NCI-H128 (cell line): ENCODE results near the gene PLEKHG1.

ENCODE experiments used
- DNase-seq: peaks from one replicate; lab custom pipeline; 2025; ENCODE audit not compliant: unreplicated experiment; lab: John Stamatoyannopoulos, UW

The PLEKHG1 gene

DNA sequence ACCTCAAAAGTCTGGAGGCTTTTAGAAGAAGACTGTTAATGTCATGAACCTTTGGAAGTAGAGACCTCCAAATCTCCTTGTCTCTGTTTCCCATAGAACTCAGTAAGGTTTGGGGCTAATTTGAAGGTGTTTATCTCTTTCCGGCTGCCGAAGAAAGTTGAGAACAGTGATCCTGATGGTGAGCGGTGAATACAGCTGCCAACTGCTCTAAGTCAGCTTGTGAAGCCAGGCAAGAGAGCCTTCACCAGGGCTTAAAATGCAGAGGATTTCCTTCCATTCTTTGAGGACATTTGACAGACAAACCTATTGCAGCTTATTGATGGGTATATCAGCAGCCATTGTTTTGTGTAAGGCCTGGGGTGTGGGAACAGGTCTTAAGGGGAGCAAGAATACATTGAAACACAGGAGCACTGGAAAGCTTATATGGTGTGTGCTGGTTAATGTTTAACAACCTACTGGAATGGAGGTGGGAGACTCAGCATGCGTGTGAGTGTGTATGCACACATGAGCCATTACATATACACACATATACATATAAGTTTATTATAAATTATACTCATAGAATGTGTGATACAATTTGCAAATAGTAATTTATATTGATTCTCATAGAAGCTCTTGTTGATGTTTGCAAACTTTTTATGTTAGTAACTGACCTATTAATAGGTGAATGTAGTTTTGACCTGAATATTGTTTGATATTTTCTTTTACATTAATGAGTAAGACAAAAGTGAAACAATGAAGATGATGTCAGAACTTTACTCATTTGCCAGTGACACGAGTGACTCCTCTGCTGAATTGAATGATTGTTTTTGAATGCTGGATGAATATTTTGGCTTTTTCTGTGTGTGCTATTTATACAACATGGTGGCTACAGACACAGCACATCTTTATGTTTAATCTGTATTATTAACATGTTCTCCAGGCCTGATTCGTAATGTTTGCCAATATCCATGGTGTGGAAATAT lies 18.1 kb downstream of the PLEKHG1 start:
- DNase-seq: no peak

DNA sequence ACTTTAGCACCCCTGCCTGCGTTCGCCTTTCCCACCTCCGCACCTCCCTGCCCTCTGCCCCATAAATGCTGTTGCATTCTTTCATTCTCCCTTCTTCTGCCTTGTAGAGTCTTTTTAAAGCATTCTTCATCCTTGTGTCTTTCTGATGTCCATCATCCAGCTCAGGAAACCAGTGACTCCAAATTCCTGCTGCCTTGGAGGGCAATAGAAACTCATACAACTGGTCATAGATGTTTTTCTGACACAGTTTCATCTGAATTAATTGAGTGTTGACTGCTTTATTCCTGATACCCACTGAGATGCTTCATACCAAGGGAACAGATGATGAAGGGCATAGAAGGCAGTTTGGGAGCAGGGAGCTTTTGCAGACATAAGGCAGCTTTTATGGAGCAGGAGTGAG lies 19.6 kb downstream of the PLEKHG1 start:
- DNase-seq: no peak

DNA sequence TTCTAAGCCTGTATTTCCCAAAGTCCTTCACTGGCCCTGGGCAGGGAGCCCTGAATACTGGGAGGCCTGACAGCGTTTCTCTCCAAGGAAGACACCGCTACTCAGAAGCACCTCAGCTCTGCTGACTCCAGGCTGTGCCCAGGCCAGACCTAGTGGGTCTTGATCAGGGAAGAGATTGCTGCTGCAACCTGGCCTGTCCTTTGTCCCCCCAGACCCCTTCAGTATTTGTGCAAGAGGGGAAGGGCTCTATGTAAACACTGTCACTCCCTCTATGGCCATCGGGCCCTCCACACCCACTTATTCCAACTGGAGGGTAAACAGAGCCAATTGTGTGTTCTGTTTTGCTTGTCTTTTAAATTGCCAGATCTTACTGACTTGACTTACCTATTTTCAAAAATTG lies 20.6 kb downstream of the PLEKHG1 start:
- DNase-seq: no peak

DNA sequence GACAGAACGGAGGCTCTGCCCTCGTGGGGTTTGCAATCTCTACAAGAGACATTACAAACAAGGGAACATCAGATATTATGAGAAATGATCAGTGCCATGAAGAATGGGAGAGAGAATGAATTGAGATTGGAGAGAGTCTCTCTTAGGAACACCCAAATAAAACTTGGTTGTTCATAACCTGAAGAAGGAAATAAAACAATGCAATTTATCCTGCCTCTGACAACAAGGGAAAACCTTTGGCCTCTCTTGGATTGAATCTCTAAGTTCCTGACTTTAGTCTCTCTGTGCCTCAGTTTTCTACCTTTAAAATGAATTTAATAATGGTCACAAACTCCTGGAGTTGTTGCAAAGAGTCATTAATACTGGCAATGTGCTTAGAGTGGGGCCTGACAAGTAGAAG lies 21.1 kb downstream of the PLEKHG1 start:
- no peak for DNase-seq

DNA sequence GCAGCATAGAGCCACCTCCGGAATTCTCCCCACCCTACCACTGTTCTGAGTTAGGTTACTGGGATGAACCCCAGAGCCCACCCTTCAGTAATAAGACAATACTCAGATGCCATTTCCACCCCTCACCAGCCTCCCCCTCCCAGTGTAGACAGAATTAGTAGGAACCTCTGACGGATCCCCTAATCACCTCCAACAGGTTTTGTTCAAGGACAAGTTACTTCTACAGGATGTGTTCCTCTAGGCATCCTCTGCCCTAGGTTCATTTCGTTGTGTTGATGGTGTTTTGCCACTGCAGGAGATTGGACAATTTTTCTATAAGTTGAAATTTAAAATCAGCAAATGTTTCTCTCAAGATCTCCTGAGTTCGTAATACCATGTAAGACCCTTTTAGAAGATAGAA lies 22.8 kb downstream of the PLEKHG1 start:
- DNase-seq: no peak

DNA sequence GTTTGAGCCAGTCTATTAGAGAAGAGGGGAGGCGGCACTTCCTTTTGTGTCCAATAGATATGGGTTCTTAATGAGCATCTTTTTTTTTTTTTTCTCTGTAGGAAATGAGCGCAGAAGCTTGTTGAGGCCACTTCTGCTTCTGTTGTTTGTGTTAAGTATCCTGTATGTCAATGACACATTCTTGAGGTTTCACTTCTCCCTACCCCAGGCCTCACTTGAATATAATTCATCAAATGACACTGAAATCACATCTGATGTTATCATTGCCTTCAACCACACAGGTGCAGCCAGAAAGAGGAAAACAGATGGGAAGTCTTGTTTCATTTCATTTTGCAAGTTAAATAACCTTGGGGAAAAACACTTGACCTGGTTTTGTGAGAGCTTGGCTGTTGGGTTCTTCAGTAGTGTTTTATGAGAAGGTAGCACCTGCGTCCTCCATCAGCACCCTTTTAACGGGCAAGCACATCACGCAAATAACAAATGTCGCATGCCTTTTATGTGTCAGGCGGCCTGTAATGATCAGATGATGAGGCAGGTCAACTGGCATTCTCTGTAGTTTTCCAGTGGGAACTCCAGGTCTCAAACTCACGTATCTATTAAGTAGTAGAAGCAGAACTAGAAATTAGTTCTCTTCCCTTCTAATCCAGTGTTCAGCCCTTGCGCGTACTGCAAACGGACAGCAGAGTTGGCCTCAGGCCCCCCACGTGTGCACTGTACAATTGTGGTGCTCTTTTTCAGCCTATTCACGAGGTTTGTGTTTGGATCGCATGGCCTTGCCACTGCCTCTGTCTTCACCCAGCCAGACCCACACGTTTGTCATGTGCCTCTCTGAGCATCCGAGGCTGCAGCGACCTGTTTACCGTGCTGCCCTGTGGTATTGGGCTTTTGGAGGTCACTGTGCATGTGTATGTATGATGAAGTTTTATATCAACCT lies 23.5 kb downstream of the PLEKHG1 start:
- peak; percentile 74 for DNase-seq

DNA sequence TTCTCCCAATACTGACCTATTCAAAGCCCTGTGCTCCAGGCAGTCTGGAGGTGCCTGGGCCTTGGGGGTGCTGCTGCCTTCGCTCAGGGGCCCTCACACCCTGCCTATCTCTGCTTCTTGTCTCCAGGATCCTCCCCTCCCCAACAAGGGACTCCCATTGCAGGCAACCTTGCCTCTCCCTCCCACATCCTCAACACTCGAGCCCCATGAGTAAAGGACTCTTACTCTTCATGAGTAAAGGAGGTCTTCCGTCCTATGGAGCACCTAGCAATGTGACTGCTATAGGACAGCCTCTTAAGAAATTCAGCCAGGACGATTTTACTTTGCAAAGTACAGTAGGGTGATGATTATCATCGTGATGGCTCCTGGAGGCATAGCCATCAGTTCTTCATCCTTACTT lies 24.5 kb downstream of the PLEKHG1 start:
- DNase-seq: no peak

DNA sequence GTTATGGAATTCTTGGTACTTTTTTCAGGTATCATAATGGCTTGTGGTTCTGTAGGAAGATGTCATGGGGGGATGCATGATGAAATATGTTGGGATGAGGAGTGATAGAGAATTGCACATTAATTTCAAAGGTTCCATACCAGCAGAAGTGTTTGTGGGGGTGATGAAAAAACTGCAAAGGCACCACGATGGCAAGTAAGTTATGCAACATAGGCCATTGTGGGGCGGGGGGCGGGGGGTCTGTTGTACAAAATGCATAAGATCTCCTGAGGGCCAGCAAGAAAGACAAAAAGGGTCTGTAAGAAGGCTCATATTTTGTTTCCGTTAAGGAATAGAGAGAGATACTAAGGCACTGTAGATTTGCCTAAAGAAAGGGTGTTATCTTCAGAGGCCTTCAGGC lies 26.2 kb downstream of the PLEKHG1 start:
- no peak for DNase-seq

DNA sequence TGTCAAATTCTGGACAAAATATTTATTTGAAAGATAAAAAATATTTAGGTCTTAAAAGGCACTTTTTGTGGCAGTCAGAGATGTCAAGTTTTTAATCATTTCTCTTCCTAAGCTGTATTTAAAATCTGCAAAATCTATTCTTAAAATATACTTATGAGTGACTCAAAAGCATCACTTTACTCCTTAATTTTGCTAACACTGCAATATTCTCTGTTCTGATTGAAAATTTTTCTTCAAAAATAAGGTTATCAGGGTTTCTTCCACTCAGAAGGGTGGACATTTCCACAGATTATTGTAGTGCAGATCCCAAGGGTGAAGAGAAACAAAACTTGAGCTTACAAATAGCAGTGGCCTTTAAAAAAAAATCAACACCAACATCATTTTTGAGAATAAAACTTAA lies 27.5 kb downstream of the PLEKHG1 start:
- no peak for DNase-seq

DNA sequence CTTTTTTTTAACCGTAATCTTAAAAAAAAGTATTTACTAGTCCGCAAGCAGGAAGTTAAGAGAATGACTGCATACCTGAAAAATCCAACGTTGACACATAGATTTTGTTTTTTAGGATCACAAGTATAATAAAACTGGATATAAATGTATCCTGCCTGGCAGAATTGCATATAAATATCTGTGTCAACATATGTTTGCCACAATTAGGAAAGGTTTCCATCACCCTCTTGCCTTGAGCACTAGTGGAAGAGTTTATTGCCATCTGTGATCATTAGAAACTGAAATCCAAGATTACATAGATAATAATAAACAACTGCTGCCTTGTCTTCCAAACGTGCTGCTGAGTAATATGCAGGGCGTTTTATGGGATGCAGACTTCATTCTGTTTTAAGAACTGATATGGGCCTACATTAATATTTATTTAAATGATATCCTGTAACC lies 27.9 kb downstream of the PLEKHG1 start:
- DNase-seq: no peak

DNA sequence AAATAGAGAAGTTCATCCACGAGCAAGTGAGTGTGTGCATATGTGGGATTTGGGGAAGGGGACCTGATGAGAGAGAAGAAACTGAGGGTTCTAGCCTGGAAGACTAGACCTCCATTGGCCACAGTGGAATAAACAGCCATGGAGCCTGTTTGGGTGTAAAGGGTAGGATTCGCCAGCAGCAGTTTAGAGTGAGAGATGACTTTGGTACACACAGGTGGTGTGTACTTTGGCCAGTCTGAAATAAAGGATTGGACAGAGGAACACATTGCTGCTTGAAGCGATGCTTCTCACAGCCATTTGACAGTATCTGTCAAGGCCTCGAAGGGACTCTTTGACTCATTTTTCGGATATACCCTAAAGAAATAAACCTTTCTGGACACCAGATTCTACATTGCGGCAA lies 29.2 kb downstream of the PLEKHG1 start:
- DNase-seq: no peak

DNA sequence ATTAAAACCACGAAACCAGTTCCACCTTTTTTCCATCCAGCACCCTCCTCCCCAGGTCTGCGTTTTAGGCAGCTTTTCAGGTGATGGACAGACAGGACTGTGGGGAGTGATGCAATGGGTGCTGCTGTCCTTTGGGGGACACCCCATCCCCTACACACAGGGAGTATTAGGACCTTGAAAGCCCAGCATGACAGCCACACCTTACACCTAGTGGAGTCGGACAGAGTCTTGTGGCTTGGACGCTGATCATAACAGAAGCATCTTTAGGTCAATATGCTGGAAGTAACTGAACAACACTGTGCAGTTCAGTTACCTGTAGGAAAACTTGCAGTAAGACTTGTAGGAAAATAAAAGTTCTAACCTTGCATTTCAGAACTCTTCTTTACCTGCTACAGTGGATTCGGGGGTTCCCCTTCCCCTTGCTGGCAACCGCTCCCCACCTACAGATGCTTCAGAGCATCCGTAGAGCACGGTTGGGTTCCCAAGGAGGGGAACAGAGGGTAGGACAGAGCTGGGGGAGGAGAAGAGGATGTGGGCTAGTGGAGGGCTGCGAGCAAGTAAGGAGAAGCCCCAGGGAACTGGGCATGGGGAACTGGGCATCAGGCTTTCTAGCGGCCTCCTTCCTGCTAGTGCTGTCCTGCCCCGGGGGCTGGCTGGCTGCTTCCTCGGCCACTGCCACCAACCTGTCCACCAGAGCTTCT lies 31.7 kb downstream of the PLEKHG1 start:
- no peak for DNase-seq

DNA sequence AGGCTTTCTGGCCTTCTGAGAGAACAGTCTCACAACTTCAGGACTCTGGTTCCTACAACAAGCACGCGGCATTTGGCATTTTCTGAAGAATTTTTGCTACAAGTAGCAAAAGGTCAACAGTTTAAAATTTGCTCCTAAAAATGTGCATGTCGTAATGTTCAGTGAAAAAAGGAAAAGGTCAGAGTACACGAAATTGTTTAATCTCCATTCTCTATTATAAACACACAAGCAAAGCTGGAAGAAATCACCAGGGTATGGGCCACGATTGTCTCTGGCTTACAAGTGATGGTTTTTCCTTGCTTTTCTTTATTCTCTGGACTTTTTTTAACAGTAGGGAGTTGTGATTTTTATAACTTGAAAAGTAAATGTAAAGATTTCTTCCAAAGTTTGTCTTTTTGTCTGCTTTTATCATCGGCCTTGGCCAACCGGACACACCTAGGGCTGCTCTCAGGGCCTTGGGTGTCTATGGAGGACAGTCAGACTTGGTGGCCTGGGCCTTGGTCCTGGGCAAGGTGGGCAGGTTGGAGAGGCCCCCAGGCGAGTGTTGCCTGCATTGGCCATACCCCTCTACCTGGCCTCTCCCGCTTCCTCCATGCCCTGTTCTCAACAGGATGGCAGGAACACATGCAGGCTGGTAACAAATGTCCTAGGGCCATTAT lies 32.4 kb downstream of the PLEKHG1 start:
- no peak for DNase-seq

DNA sequence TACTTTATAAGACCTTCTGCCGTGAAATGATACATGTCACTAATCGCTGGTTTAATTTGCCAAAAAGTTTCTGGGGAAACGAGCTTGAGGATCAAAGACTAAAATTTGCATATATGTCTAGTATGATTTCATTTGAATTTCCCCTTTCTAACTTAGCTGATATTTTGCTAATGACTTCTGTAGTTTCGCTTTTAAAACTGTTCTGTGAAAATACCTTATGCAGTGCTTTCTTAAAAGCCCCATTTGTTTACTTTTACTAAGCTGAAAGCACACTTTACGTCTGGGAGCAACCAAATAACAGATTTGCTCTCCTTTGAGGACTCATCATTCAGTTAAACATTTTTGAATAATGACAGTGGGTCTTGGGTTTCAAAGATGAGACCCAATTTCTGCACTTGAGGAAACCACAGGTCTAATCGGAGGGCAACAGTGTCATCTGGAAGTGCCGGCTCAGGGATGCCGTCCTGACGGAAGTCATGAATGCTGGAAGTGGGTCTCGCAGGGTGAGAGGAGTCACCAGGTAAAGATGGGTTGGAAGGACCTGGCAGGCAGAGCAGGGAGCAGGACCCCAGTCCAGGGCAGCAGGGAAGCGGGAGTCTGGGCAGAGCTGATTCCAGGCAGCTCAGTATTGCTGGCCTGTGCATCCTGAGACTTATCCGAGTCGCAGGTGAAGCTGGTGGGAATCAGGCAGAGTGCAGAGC lies 33.2 kb downstream of the PLEKHG1 start:
- DNase-seq: no peak

DNA sequence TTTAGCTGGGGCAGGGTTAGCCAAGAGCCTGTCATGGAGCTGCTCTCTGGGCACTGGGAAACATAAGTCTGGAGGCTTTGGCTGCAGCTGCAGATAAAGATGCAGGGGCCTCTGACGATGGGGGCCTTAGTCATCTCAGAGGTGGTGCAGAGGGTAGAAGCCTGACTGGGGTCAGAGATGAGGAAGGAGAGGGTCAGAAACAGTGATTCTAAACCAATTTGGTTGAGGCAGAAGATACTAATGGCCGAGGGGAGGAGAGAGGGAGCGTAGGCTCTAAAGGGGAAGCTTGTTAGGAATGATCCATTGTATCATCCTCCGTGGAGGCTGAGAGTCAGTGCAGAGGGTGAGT lies 33.8 kb downstream of the PLEKHG1 start:
- no peak for DNase-seq

DNA sequence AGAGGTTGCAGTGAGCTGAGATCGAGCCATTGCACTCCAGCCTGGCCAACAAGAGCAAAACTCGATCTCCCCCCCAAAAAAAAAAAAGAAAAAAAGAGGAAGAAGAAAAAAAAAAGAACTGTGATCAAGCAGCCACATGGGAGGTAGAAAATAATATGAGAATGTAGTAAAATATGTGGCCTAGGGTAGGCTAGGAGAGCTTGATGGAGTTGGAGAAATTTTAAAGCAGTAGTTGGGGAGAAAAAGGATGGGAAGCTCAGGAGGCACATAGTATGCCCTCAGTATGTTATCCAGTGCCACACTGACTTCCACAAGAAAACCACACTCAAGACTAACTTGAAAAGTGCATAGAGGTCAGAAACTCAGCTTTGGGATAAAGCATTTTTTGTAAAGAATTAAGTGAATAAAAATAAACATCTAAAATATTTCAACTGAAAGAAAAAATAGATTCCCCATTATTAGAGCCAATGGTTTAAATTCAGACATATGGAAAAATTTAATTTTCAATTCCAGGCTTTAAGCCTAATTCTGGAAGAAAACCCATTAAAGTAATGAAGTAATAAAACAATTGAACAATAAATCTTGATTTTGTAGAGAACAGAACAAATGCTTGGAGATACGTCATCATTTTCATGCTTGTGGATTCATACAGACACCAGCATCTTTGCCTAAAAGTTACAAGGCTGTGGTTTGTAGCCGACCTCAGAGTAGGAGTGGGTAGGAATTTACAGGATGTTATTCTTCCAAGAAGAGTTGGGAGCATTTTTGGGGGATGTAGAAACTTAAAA lies 34.7 kb downstream of the PLEKHG1 start:
- DNase-seq: no peak

DNA sequence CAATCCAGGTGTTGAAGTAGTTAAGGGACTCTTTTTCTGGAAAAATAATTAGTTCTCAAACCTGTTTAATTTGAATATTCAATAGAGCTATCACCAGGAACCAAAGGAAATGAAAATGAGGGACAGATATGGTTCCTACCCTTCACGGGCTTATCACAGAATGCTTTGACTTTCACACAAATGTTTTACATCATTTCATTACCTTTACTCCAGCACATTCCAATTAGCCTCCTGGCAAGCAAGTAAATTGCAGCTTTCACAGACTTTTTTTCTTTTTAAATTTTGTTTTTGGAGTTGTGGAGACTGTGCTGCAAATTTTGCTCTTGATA lies 35.2 kb downstream of the PLEKHG1 start:
- no peak for DNase-seq

DNA sequence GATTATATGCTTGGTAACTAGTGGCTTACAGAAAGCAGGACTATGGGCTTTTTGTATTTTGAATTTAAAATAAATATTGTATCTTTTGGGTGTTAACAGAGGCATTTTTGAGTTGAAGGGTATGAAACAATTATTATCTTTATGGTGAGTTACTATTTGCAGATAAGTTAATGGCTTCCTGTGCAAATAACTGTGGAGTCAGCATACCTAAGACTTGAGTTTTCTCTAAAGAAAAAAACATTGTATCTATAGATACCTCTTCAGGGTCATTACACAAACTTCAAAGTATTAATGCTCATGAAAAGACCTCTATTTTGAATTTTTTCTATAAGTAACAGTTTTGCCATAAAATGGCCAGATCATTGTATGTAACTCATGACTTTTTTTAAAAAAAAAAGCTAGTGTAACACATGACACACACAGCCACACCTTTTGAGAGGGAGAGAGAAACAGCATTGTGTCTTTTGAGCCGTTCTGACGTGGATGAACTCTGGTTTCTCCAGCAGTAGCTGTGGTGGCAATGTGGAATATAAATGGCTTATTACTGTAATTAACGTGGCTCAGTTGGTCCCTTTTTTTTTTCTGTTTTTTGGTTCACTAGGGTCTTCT lies 36.3 kb downstream of the PLEKHG1 start:
- DNase-seq: no peak

DNA sequence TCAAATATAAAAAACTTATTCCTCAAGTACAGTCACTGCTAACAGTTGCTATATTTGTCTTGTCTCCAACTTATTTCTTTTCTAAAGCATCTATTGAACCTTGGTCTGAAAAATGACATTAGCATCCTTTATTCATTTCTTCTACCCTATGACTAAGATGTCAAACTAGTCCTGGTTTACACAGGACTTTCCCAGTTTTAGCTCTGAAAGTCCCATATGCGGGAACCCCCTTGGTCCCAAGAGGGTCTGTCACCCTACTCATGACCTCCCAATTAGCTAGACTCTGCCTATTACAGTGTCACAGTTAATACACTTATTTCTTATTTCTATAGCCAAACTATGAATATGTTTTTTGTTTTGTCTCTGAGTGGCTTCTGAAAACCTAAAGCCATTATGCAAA lies 37.1 kb downstream of the PLEKHG1 start:
- no peak for DNase-seq
